Panc1 (cell line): ENCODE data around the gene NRCAM.

Experiments used
- POLR2AphosphoS5 ChIP-seq: IDR thresholded peaks from 2 replicates; pipeline ENCODE4 v1.6.1; 2012; ENCODE audit warnings: mild to moderate bottlenecking, low read depth, low read length, moderate library complexity
- SIN3A ChIP-seq: IDR thresholded peaks from 2 replicates; pipeline ENCODE4 v1.6.1; 2012; ENCODE audit warnings: low read depth, mild to moderate bottlenecking, low read length, moderate library complexity, borderline replicate concordance; ENCODE audit not compliant: insufficient read depth
- TF ChIP-seq, protein P1 (sequence below): fragments of 450-650 bp; IDR thresholded peaks from 2 replicates; pipeline ENCODE4 v1.5.1; 2017; ENCODE audit warnings: mild to moderate bottlenecking
- TF ChIP-seq, protein P2 (sequence below), 2 experiments: IDR thresholded peaks; 2 replicates each; pipeline ENCODE4 v1.6.1; 2011 to 2012; ENCODE audit warnings: low read depth in 2 of 2, control low read depth in 1 of 2, low read length in 1 of 2, mild to moderate bottlenecking in 1 of 2, moderate library complexity in 1 of 2; ENCODE audit not compliant: insufficient read depth in 1 of 2

GRCh38 chr7:108292541-108292940, 163.7 kb downstream of the NRCAM start:
- TF ChIP-seq, protein P1, sequence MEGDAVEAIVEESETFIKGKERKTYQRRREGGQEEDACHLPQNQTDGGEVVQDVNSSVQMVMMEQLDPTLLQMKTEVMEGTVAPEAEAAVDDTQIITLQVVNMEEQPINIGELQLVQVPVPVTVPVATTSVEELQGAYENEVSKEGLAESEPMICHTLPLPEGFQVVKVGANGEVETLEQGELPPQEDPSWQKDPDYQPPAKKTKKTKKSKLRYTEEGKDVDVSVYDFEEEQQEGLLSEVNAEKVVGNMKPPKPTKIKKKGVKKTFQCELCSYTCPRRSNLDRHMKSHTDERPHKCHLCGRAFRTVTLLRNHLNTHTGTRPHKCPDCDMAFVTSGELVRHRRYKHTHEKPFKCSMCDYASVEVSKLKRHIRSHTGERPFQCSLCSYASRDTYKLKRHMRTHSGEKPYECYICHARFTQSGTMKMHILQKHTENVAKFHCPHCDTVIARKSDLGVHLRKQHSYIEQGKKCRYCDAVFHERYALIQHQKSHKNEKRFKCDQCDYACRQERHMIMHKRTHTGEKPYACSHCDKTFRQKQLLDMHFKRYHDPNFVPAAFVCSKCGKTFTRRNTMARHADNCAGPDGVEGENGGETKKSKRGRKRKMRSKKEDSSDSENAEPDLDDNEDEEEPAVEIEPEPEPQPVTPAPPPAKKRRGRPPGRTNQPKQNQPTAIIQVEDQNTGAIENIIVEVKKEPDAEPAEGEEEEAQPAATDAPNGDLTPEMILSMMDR, result no peak
- TF ChIP-seq, protein P2, sequence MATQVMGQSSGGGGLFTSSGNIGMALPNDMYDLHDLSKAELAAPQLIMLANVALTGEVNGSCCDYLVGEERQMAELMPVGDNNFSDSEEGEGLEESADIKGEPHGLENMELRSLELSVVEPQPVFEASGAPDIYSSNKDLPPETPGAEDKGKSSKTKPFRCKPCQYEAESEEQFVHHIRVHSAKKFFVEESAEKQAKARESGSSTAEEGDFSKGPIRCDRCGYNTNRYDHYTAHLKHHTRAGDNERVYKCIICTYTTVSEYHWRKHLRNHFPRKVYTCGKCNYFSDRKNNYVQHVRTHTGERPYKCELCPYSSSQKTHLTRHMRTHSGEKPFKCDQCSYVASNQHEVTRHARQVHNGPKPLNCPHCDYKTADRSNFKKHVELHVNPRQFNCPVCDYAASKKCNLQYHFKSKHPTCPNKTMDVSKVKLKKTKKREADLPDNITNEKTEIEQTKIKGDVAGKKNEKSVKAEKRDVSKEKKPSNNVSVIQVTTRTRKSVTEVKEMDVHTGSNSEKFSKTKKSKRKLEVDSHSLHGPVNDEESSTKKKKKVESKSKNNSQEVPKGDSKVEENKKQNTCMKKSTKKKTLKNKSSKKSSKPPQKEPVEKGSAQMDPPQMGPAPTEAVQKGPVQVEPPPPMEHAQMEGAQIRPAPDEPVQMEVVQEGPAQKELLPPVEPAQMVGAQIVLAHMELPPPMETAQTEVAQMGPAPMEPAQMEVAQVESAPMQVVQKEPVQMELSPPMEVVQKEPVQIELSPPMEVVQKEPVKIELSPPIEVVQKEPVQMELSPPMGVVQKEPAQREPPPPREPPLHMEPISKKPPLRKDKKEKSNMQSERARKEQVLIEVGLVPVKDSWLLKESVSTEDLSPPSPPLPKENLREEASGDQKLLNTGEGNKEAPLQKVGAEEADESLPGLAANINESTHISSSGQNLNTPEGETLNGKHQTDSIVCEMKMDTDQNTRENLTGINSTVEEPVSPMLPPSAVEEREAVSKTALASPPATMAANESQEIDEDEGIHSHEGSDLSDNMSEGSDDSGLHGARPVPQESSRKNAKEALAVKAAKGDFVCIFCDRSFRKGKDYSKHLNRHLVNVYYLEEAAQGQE (IDR thresholded peaks at IDR 0.05; ENCODE audit: insufficient read depth in 1 of 2, low read depth in 2 of 2, low read length in 1 of 2), result no peak
- TF ChIP-seq SIN3A (no peak), POLR2AphosphoS5 (no peak)
